T-helper 2 cell treated with Interferon-gamma antibody and Interleukin-4, amounts not matched to agents 100 ng/mL and 5 ng/mL, for 36 hours (primary cell): ENCODE data around the gene PTPN21. TPM values are rescaled to one million over a fixed set of nuclear protein-coding genes. Genes with fewer than 3 reads are reported as not detected.

Experiments
- intact Hi-C: fragments of 100-400 bp; cut with micrococcal nuclease; formaldehyde crosslinking; loops from one replicate; pipeline ENCODE4 v1.15.1; 2023
- total RNA-seq: library from RNA; stranded (reverse); gene quantifications from 2 replicates; pipeline ENCODE4 v1.2.3, GENCODE V29; 2022

Gene PTPN21
- total RNA-seq, 1 donor from 2014 or later: 0.23 TPM

- intact Hi-C loops: no loop called here
Measured at GRCh38 chr14:88515499-88516221, 39.1 kb downstream of the PTPN21 start.

DNA sequence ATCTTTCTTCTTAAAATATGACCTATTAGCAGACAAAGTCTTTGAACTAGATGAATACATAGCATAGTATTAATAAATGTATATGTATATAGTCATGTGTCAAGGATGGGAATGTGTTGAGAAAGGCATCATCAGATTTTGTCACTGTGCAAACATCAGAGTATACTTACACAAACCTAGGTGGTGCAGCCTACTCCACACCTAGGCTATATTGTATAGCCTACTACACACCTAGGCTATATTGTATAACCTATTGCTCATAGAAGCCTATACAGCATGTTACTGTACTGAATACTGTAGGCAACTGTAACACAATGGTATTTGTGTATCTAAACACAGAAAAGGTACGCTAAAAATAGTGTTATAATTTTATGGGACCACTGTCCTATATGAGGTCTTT, 47.6 kb downstream of the PTPN21 start:
- intact Hi-C loops: no loop called here

DNA sequence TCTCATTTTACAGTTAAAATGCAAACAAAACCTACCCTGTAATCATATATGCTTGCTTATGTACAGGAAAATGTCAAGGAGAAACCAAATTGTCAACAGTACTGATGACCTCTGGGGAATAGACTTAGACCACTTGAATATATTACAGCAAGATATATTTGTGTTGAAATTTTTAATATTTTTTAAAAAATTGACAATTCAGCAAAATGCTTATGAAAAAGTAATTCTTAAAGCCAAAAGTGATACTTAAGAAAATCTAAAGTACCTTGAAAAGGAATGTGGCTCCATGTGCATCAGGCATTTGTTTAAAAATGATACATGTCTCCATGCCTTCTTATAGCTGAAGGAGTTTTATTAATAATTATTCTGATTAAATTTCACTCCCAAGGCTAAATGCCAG, 49.2 kb downstream of the PTPN21 start:
- intact Hi-C loops: no loop called here

DNA sequence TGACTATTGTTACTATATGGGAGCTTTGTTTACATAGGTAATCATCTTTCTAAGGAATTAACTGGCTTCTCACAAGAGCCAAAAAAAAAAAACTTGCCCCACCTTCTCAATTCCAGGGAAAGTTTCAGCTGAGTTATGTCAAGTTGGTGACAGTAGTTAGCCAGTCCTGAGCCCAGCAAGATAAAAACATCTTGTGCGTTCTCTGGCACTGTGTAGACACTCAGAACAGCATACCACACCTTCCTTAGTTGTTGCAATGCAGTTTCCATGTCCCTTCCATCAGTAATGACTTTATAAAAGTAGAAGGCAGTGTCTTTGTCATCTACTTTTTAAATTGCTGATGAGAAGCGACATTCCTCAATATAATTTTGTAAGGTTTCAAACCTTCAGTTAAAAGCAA, 50.2 kb downstream of the PTPN21 start:
- intact Hi-C loops: no loop called here

DNA sequence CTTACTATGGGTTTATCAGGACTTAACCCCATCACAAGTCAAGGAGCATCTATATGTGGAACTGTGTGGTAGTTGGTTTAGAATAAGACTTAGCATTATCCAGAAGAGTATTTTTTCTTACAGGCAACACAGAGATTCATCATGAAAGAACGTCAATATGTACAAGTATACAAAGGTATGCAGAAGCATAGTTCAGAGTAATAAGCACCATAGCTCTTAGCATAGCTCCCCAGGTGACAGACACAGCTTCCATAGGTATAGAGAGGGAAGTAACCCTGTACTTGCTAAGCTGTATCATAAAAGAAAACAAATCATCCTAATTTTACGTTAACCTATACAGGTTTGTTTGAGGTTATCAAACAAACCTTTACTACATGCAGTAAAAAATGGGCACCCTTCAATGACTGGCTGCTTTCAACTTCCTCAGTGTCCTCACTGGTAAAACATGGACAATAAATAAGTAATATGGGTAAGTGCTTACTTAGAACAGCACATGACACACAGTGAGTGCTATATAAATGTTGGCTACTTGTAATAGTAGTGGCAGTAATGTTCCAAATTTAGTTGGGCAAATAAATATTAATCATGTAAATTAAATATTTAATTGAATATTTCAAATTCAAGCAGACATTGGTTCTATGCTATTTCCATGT, 50.9 kb downstream of the PTPN21 start:
- intact Hi-C loops: no loop called here

- intact Hi-C loops: no loop called here
Measured at GRCh38 chr14:88502740-88503139, 52.1 kb downstream of the PTPN21 start.

GRCh38 chr14:88500611-88501010, 54.2 kb downstream of the PTPN21 start:
- intact Hi-C loops: no loop called here

- intact Hi-C loops: no loop called here
Measured at GRCh38 chr14:88499225-88499624, 55.6 kb downstream of the PTPN21 start.

DNA sequence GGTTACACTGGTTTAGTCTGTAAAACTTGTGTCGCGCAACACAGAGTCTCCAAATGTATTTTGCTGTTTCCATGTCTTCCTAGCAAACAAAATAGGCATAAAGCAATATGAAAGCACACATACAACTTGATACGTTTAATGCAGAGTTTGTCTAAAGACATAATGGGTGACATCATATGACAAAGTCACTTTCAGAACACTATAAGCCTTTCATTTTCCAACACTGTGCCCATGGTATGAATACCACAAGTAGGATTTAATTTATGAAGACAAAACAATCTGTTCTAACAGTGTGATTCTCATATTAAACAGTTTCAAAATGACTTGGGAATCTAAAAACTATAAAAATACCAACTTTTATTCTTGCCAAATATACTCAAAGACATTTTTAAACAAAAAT, 58.4 kb downstream of the PTPN21 start:
- intact Hi-C loops: no loop called here

DNA sequence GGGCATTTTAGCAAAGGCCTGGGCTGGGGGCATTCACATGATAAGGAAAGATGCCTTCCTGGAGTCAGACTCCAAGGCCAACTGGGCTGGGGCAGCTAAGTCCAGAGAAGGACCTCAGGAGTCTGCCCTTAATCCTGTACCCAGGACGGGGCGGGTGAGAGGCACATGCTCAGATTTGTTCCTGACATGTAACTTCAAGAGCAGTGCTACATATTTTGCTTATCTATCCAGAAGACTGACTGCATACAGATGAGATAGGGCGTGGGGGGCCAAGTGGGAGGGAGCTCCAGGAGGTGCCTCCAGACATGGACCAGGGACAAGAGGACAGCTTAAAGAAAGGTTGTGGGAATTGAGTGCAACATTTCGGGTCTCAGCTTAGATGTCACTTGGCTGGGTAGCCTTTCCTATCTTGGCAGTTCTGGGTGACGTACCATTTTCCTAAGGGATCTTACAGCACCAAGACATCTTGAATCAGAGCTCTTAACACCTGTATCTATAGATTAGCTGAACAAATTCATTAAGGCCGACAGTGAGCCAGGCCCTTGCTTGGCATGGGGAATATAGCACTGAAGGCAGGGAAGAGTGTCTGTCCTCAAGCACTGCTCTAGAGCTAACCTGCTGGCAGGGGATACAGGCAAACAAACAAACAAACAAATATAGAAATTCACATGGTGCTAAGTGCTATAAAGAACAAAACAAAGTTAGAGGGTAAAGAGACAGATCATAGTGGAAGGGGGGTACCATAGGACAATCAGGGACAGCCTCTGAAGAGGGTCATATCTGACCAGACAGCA, 61.2 kb downstream of the PTPN21 start:
- intact Hi-C loops: loop anchor here (2.0 kb wide), 1 partner anchor 63 kb away; no protein-coding TSS in a partner anchor

GRCh38 chr14:88492272-88493089, 62.3 kb downstream of the PTPN21 start:
- intact Hi-C loops: loop anchor here (1.0 to 2.0 kb wide), 2 partner anchors 64 to 300 kb away; partner anchors contain the start of gene EML5

DNA sequence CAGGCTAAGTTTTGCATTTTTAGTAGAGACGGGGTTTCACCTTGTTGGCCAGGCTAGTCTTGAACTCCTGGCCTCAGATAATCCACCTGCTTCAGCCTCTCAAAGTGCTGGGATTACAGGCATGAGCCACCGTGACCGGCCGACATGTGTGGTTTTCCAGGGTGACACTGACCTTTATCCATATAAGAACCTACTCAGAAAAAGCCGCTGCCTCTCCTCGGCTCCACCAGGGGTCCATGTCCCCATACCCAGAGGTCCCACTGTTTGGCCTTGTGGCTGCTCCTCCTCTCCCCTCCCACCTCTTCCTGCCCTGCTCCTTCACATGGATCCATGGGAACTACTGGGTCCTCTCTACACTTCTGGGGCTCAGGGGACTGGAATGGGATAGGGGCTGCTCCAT, 64.6 kb downstream of the PTPN21 start:
- intact Hi-C loops: no loop called here

- intact Hi-C loops: no loop called here
Measured at GRCh38 chr14:88488897-88489296, 65.9 kb downstream of the PTPN21 start.

GRCh38 chr14:88488081-88488480, 66.7 kb downstream of the PTPN21 start:
- intact Hi-C loops: no loop called here

GRCh38 chr14:88482524-88482923, 72.3 kb downstream of the PTPN21 start:
- intact Hi-C loops: no loop called here

DNA sequence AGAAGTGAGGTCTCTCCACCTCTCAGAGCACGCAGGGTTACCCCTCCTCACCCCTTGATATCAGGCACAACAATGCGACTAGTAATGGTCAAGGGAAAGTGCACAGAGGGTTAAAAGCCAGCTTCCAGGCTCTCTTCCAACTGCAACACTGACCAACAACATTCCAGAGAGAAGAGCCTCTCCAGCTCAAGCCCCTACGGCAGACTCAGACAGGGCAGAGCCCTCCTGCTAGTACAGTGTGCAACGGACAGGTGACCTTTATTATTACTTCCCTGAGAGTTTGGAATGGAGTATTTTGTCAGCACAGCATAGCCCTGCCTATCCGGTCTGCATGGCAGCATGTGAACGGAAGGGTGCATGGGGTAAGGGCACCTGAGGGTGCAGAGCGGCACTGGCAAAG, 73.0 kb downstream of the PTPN21 start:
- intact Hi-C loops: no loop called here

DNA sequence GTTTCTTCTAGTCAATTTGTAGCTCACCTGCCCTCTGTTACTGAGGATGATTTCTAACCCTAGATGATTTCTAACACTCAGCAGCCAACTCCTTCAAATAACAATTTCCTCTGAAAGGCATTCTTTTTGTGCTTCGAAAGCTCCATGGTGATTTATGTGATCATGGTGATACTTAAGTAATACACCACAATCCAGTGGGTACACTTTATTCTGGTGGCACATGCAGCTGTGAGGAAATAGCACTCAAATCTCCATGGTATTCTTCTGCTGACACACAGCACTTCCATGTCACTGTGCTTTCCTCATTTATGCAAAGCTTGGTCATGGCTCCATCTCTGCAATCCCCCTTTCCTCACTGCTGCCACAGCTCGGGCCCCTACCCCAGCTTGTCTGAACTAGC, 73.7 kb downstream of the PTPN21 start:
- intact Hi-C loops: no loop called here

- intact Hi-C loops: no loop called here
Measured at GRCh38 chr14:88479574-88479987, 75.2 kb downstream of the PTPN21 start.

- intact Hi-C loops: no loop called here
Measured at GRCh38 chr14:88478931-88479330, 75.9 kb downstream of the PTPN21 start.

DNA sequence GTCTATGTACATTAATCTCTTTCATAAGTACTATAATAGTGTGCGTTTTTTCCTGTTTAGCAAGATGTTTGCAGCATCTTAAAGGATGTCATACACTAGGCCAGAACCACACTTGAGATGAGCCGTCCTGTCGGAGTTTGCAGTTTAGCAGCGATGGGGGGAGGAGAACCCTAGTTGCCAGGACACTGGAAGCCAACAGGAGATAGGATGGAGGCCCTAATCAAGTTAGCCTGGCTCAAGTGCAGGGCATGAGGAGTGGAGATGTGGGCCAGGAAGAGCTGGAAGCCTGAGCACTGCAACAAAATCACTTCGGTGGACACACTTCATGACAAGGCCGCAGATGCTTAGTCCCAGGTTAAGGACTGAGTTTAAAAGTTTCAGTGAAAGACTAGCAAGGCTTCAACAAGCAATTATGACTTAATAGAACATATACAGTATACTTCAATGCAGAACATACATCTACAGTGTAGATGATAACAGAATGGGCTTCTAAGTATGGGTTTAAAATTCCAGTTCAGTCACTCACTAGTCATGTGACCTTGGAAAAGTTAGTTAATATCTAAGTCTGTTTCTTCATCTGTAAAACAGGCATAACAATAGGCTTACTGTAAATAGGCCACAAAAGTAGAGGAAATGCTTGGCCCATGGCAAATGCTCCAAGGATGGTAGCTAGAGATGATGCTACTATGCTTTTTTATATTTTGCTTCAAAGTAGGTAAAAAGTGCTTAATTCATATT, 77.1 kb downstream of the PTPN21 start:
- intact Hi-C loops: no loop called here

GRCh38 chr14:88476825-88477224, 78.0 kb downstream of the PTPN21 start:
- intact Hi-C loops: no loop called here
